HEK293T (cell line): ENCODE measurements around the gene EPB41L3.

Experiments used
- ARNT ChIP-seq: fragments of 450-650 bp; IDR thresholded peaks from 2 replicates; pipeline ENCODE4 v1.6.1; 2017; ENCODE audit warnings: mild to moderate bottlenecking
- BHLHE40 ChIP-seq: fragments of 450-650 bp; IDR thresholded peaks from 2 replicates; pipeline ENCODE4 v1.6.1; 2016; ENCODE audit warnings: mild to moderate bottlenecking, moderate library complexity, borderline replicate concordance
- CTBP1 ChIP-seq: fragments of 450-650 bp; IDR thresholded peaks from 2 replicates; pipeline ENCODE4 v1.6.1; 2016; ENCODE audit warnings: borderline replicate concordance
- FOXK2 ChIP-seq: fragments of 450-650 bp; IDR thresholded peaks from 2 replicates; pipeline ENCODE4 v1.6.1; 2016; ENCODE audit warnings: mild to moderate bottlenecking
- FOXM1 ChIP-seq: fragments of 450-650 bp; IDR thresholded peaks from 2 replicates; pipeline ENCODE4 v1.6.1; 2017; ENCODE audit warnings: mild to moderate bottlenecking, borderline replicate concordance
- NFRKB ChIP-seq: fragments of 450-650 bp; IDR thresholded peaks from 2 replicates; pipeline ENCODE4 v1.6.1; 2016; ENCODE audit warnings: mild to moderate bottlenecking, moderate library complexity
- TARDBP ChIP-seq: fragments of 450-650 bp; IDR thresholded peaks from 2 replicates; pipeline ENCODE4 v1.6.1; 2016

- TF ChIP-seq TARDBP = no peak
- TF ChIP-seq FOXK2 = no peak
- no peak for TF ChIP-seq NFRKB
- TF ChIP-seq BHLHE40 = no peak
- no peak for TF ChIP-seq FOXM1
- TF ChIP-seq CTBP1 = no peak
- no peak for TF ChIP-seq ARNT
Observed at GRCh38 chr18:5506174-5506573, 37.6 kb downstream of the EPB41L3 start.
